GM19397 (cell line): Measurements from ENCODE around the gene CA12.

Experiments
- ATAC-seq: cut with Tn5 transposase; IDR thresholded peaks from one replicate; pipeline ENCODE4 v1.9.1; 2021; ENCODE audit warnings: mild to moderate bottlenecking, moderate library complexity; ENCODE audit not compliant: unreplicated experiment

CA12 gene

GRCh38 chr15:63379492-63380150, 2.0 kb downstream of the CA12 start:
- ATAC-seq: no peak

- ATAC-seq: no peak
Observed at GRCh38 chr15:63378946-63379345, 2.7 kb downstream of the CA12 start.

GRCh38 chr15:63374686-63375520, 6.7 kb downstream of the CA12 start:
- ATAC-seq: no peak

GRCh38 chr15:63373866-63374548, 7.6 kb downstream of the CA12 start:
- no peak for ATAC-seq

GRCh38 chr15:63373330-63373729, 8.3 kb downstream of the CA12 start:
- no peak for ATAC-seq

- ATAC-seq: no peak
Observed at GRCh38 chr15:63372753-63373152, 8.9 kb downstream of the CA12 start.

- ATAC-seq: no peak
Observed at GRCh38 chr15:63372018-63372705, 9.5 kb downstream of the CA12 start.

GRCh38 chr15:63371297-63371918, 10.2 kb downstream of the CA12 start:
- ATAC-seq: no peak

GRCh38 chr15:63370764-63371163, 10.9 kb downstream of the CA12 start:
- ATAC-seq: no peak

GRCh38 chr15:63369781-63370180, 11.9 kb downstream of the CA12 start:
- ATAC-seq: no peak

- ATAC-seq: no peak
Observed at GRCh38 chr15:63369296-63369695, 12.3 kb downstream of the CA12 start.

- ATAC-seq: no peak
Observed at GRCh38 chr15:63368503-63368902, 13.1 kb downstream of the CA12 start.

- no peak for ATAC-seq
Observed at GRCh38 chr15:63367900-63368299, 13.7 kb downstream of the CA12 start.

- ATAC-seq: no peak
Observed at GRCh38 chr15:63367390-63367789, 14.3 kb downstream of the CA12 start.

- ATAC-seq: no peak
Observed at GRCh38 chr15:63366451-63366850, 15.2 kb downstream of the CA12 start.

- ATAC-seq: no peak
Observed at GRCh38 chr15:63365273-63365680, 16.4 kb downstream of the CA12 start.

- ATAC-seq: no peak
Observed at GRCh38 chr15:63364399-63365272, 17.0 kb downstream of the CA12 start.

GRCh38 chr15:63363292-63363691, 18.4 kb downstream of the CA12 start:
- ATAC-seq: no peak

GRCh38 chr15:63362885-63363284, 18.8 kb downstream of the CA12 start:
- ATAC-seq: no peak

- no peak for ATAC-seq
Observed at GRCh38 chr15:63362196-63362595, 19.4 kb downstream of the CA12 start.
